HL-60/S4 treated with phorbol 12-myristate 13-acetate at 8.2 ng/mL for 4 days and 3 days (cell line): ENCODE measurements around the gene MEGF6.

Experiments used
- in situ Hi-C: fragments of 300-500 bp; cut with MboI; formaldehyde crosslinking; loops from 2 replicates; pipeline ENCODE4 v1.15.0; 2022; ENCODE audit warnings: low sequenced_read_pairs

MEGF6 gene

GRCh38 chr1:3527774-3528173 lies 83.5 kb downstream of the MEGF6 start:
- in situ Hi-C loops, result no loop called here

GRCh38 chr1:3525551-3526482 lies 85.5 kb downstream of the MEGF6 start:
- in situ Hi-C loops, result no loop called here

GRCh38 chr1:3524556-3525203 lies 86.6 kb downstream of the MEGF6 start:
- in situ Hi-C loops, result no loop called here

GRCh38 chr1:3523980-3524379 lies 87.3 kb downstream of the MEGF6 start:
- in situ Hi-C loops, result no loop called here

DNA sequence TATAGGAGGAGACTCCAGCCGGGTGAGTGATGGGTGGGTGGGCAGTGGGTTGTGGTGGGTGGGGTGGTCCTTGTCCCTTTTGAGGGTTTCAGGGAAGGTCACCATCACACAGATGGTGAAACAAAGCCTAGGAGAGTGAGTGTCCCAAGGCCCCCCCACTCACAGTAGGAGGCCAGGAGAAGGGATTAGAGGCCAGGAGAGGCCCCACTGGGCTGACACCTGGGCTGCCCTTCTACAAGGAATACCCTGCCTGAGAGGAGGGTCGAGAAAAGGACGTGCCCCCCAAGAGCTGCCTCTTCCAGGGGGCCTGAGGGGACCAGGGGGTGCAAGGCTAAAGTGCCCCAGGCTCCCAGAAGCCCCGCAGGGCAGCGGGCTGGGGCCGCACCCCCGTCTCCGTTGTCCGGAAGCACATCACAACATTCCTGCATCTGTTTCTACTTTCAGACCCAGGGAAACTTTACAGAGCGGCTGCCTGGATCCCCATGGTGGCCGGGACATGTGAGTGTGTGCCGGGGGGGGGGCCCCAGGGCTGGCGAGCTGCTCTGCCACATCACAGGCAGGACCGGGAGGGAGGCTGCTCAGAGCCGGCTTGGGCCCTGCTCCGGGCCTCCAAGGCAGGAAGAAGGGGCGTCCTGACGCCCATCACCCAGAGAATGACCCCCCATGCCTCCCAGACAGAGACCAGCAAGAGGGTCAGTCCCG lies 88.6 kb downstream of the MEGF6 start:
- in situ Hi-C loops, result no loop called here

- in situ Hi-C loops, result no loop called here
Observed at GRCh38 chr1:3522112-3522511, 89.2 kb downstream of the MEGF6 start.

DNA sequence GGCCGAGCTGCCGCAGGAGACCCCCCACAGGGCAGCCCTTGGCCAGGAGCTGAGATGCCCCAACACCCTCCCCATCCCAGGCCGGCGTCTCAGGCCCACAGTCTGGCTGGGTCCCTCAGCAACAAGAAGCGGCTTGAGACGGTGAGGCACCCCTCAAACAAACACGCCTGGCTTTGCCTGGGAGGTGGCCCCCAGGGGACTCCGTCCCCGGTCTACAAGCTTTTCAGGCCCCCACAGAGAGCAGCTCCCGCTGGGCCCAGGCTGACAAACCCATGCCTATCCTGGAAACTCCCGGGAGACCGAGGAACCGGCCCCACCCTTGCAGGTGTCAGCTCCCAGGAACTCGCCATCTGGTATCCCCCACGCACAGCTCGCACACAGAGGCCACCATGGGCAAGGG lies 89.9 kb downstream of the MEGF6 start:
- in situ Hi-C loops, result no loop called here

GRCh38 chr1:3520419-3521378 lies 90.6 kb downstream of the MEGF6 start:
- in situ Hi-C loops, result no loop called here

DNA sequence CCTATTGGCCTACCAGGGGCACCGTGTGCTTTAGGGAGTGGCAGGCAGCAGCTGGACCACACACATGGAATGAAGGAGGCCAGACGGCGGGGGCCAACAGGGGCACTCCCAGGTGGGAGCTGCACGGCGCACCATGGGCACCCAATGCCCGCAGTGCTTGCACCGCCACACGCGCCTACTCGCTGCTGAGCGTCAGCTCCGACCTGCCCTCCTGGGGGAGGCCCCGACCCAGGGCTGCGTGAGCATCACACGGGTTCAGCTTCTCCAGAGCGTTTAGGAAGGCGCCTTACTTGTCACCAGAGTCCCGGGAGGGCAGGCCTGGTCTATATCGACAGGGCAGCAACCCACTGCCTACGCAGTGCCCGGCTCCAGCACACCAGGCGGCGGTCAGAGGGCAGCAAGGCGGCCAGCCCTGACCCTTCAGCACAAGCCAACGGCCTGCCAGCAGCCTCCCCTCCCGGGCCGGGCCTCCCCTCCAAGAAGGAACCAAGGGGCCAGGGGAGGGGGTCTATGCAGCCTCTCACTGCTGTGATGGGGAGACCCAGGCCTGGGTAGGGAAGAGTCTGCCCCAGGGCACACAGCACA lies 91.9 kb downstream of the MEGF6 start:
- in situ Hi-C loops, result no loop called here

- in situ Hi-C loops, result no loop called here
Observed at GRCh38 chr1:3518756-3519155, 92.6 kb downstream of the MEGF6 start.

- in situ Hi-C loops, result no loop called here
Observed at GRCh38 chr1:3518256-3518655, 93.1 kb downstream of the MEGF6 start.

- in situ Hi-C loops, result no loop called here
Observed at GRCh38 chr1:3516911-3517675, 94.2 kb downstream of the MEGF6 start.

DNA sequence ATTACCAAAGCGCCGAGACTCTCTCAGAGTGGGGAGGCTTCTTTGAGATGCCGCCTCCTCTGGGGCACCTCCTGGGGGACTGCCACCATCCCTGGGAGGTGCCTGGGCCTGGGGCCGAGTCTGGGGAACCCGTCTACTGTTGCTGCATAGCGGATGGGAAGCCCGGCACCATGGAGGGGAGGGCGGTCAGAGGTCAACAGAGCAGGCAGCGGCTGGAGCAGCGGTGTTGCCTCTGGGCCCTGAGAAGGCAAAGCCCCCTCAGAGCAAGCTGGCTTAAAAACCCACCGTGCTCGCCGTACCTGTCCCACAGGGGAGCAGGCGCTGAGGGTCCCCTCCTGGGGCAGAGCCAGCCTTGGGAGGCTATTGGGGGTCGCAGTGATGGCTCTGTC lies 94.8 kb downstream of the MEGF6 start:
- in situ Hi-C loops, result no loop called here

GRCh38 chr1:3515774-3516480 lies 95.4 kb downstream of the MEGF6 start:
- in situ Hi-C loops, result no loop called here

GRCh38 chr1:3515272-3515671 lies 96.0 kb downstream of the MEGF6 start:
- in situ Hi-C loops, result no loop called here

DNA sequence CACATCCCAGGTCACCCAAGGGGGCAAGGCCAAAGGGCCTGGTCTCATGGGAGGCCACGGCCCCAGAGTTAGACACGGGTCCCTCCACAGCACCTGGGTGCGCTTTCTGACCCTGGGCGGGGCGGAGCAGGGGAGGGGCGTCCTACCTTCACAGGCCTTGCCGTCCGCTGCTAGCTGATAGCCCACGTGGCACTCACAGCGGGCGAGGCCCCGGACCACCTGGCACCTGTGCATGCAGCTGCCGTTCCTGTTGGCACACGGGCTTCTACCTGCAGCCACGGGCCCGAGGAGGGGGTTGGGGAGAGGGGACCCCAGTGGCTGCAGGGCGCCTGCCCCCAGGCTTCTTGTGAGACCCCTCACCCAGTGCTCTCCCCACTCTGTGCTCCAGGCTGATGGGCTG lies 96.9 kb downstream of the MEGF6 start:
- in situ Hi-C loops, result no loop called here

GRCh38 chr1:3511856-3512255 lies 99.5 kb downstream of the MEGF6 start:
- in situ Hi-C loops, result no loop called here

DNA sequence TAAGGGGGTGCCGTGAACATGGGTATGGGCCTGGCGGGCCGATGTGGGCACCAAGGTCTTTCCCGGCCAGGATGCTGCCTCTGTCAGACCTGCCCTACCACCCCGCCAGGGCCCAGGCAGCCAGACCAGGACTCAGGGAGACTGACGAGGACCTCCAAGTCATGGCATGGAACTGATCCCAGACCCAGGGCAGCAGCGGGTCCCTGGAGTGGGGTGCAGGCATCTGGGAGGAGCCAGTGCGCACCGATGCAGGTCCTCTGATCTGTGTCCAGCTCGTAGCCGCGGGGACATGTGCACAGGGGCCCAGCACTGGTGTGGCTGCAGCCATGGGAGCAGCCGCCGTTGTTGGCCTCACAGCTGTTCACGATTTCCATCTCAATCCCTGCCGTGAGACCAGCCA lies 100.0 kb downstream of the MEGF6 start:
- in situ Hi-C loops, result no loop called here

- in situ Hi-C loops, result no loop called here
Observed at GRCh38 chr1:3510956-3511250, 100.4 kb downstream of the MEGF6 start.
